K562 (cell line): ENCODE results near the gene COLQ. TPM values are rescaled to one million over a fixed set of nuclear protein-coding genes. Genes with fewer than 3 reads are reported as not detected.

ENCODE experiments used
- CEBPG ChIP-seq, 3 experiments: fragments of 200-800 bp in 1 of 3; sonication (Bioruptor generic) in 1 of 3; sonication (generic) in 1 of 3; formaldehyde crosslinking in 1 of 3; IDR thresholded peaks in 2 of 3; conservative IDR thresholded peaks in 1 of 3; 2 replicates each; pipeline versions ENCODE4 v1.6.1 to v1.8.0; 2016 to 2022; ENCODE audit warnings: missing compliant biosample characterization in 2 of 3, missing genetic modification characterization in 2 of 3, mild to moderate bottlenecking in 1 of 3, missing genetic modification reagents in 1 of 3
- DPF2 ChIP-seq: fragments of 450-650 bp; IDR thresholded peaks from 2 replicates; pipeline ENCODE4 v1.6.1; 2016
- ELF2 ChIP-seq: fragments of 250-450 bp; sonication (Bioruptor Pico); IDR thresholded peaks from 2 replicates; pipeline ENCODE4 v1.5.0; 2021; ENCODE audit warnings: mild to moderate bottlenecking
- FOXJ3 ChIP-seq: sonication (generic); formaldehyde crosslinking; IDR thresholded peaks from 2 replicates; pipeline ENCODE4 v1.4.0; 2020; ENCODE audit warnings: mild to moderate bottlenecking, missing genetic modification reagents
- GTF2B ChIP-seq: IDR thresholded peaks from 2 replicates; pipeline ENCODE4 v1.6.1; 2011; ENCODE audit not compliant: insufficient read length; ENCODE audit errors: extremely low read depth
- GTF2E2 ChIP-seq: fragments of 200-800 bp; sonication (Bioruptor generic); IDR thresholded peaks from 2 replicates; pipeline ENCODE4 v1.6.1; 2016; ENCODE audit warnings: missing genetic modification characterization, missing compliant biosample characterization
- HLTF ChIP-seq: fragments of 450-650 bp; IDR thresholded peaks from 2 replicates; pipeline ENCODE4 v1.6.1; 2016
- HMG20B ChIP-seq: fragments of 250-450 bp; sonication (Bioruptor Pico); IDR thresholded peaks from 2 replicates; pipeline ENCODE4 v1.5.0; 2021; ENCODE audit warnings: mild to moderate bottlenecking
- MXD1 ChIP-seq: fragments of 250-450 bp; sonication (Bioruptor Pico); IDR thresholded peaks from 2 replicates; pipeline ENCODE4 v1.8.0; 2021; ENCODE audit warnings: borderline replicate concordance, mild to moderate bottlenecking, moderate library complexity; ENCODE audit not compliant: poor library complexity, severe bottlenecking
- NEUROD1 ChIP-seq: fragments of 150-350 bp; IDR thresholded peaks from 2 replicates; pipeline ENCODE4 v1.6.1; 2014; ENCODE audit warnings: borderline replicate concordance, low read length, low read depth; ENCODE audit not compliant: partially characterized antibody
- NONO ChIP-seq, 2 experiments: fragments of 200-400 bp in 1 of 2; fragments of 450-650 bp in 1 of 2; formaldehyde crosslinking in 1 of 2; IDR thresholded peaks; 2 replicates each; pipeline ENCODE4 v1.6.1; 2017; ENCODE audit warnings: low read depth in 2 of 2, mild to moderate bottlenecking in 2 of 2, moderate library complexity in 2 of 2, low read length in 1 of 2
- NR2C2 ChIP-seq, 2 experiments: fragments of 200-800 bp in 1 of 2; sonication (Bioruptor generic) in 1 of 2; sonication (generic) in 1 of 2; formaldehyde crosslinking in 1 of 2; IDR thresholded peaks; 2 replicates each; pipeline versions ENCODE4 v1.6.1 to v1.8.0; 2016 to 2022; ENCODE audit warnings: mild to moderate bottlenecking in 1 of 2, missing compliant biosample characterization in 1 of 2, missing genetic modification characterization in 1 of 2, missing genetic modification reagents in 1 of 2
- PCBP1 ChIP-seq: fragments of 200-400 bp; formaldehyde crosslinking; IDR thresholded peaks from 2 replicates; pipeline ENCODE4 v1.6.1; 2018; ENCODE audit warnings: mild to moderate bottlenecking, low read depth, low read length; ENCODE audit not compliant: poor library complexity, severe bottlenecking
- POLR2A ChIP-seq: fragments of 450-650 bp; conservative IDR thresholded peaks from 2 replicates; pipeline ENCODE4 v1.6.1; 2016
- SOX6 ChIP-seq: fragments of 450-650 bp; IDR thresholded peaks from 2 replicates; pipeline ENCODE4 v1.6.1; 2014; ENCODE audit warnings: mild to moderate bottlenecking
- SRSF3 ChIP-seq: fragments of 200-400 bp; formaldehyde crosslinking; IDR thresholded peaks from 2 replicates; pipeline ENCODE4 v1.6.1; 2016; ENCODE audit warnings: mild to moderate bottlenecking, low read length, moderate library complexity; ENCODE audit not compliant: insufficient read depth
- THRB ChIP-seq: fragments of 450-650 bp; formaldehyde crosslinking; conservative IDR thresholded peaks from 2 replicates; pipeline ENCODE4 v1.4.0; 2022; ENCODE audit warnings: mild to moderate bottlenecking, missing genetic modification characterization
- XRCC3 ChIP-seq: fragments of 450-650 bp; IDR thresholded peaks from 2 replicates; pipeline ENCODE4 v1.6.1; 2017; ENCODE audit warnings: mild to moderate bottlenecking, moderate library complexity
- YY1 ChIP-seq, 3 experiments: IDR thresholded peaks; 2 replicates each; pipeline ENCODE4 v1.6.1; 2011; ENCODE audit warnings: low read length in 2 of 3, mild to moderate bottlenecking in 2 of 3, moderate library complexity in 2 of 3, borderline replicate concordance in 1 of 3, control low read depth in 1 of 3, low read depth in 1 of 3; ENCODE audit not compliant: insufficient read depth in 3 of 3, insufficient replicate concordance in 2 of 3, control insufficient read depth in 1 of 3, insufficient read length in 1 of 3; ENCODE audit errors: extremely low read depth in 1 of 3
- ZBTB8A ChIP-seq: fragments of 450-650 bp; IDR thresholded peaks from 2 replicates; pipeline ENCODE4 v1.6.1; 2018; ENCODE audit warnings: mild to moderate bottlenecking, moderate library complexity; ENCODE audit not compliant: partially characterized antibody
- ZNF347 ChIP-seq: fragments of 450-650 bp; formaldehyde crosslinking; IDR thresholded peaks from 2 replicates; pipeline ENCODE4 v1.4.0; 2020; ENCODE audit warnings: low read depth, mild to moderate bottlenecking, moderate library complexity
- ZNF583 ChIP-seq: fragments of 250-450 bp; sonication (Bioruptor Pico); IDR thresholded peaks from 2 replicates; pipeline ENCODE4 v1.4.0; 2020
- ZNF668 ChIP-seq: fragments of 250-450 bp; sonication (Bioruptor Pico); IDR thresholded peaks from 2 replicates; pipeline ENCODE4 v1.8.0; 2022; ENCODE audit warnings: mild to moderate bottlenecking, inconsistent platforms
- polyA plus RNA-seq, 8 experiments: library from polyadenylated mRNA; depleted of rRNA in 4 of 8; stranded (reverse) in 5 of 8; unstranded in 3 of 8; fragments of >200 nt; fragmentation: Nextera tagmentation in 2 of 8; fragmentation: Illumina TruSeq in 1 of 8; extraction: Ambion mirVana in 2 of 8; extraction: Trizol in 1 of 8; gene quantifications; 2 replicates each; pipeline versions ENCODE4 v1.2.1 to v1.2.3, GENCODE V29; 2011 to 2014; ENCODE audit warnings: inconsistent platforms in 1 of 8, missing spikeins in 1 of 8
- total RNA-seq, 7 experiments: library from RNA; depleted of rRNA in 6 of 7; stranded (reverse); fragments of >200 nt in 6 of 7; fragmentation: Illumina TruSeq in 2 of 7; extraction: Trizol in 2 of 7; gene quantifications; 2 replicates each; pipeline versions ENCODE4 v1.2.1 to v1.2.3, GENCODE V29; 2011 to 2021; ENCODE audit warnings: low replicate concordance in 1 of 7
- TF ChIP-seq, protein P1 (sequence below): fragments of 450-650 bp; IDR thresholded peaks from 2 replicates; pipeline ENCODE4 v1.6.1; 2016

COLQ gene
- total and polyA plus RNA-seq, 9 of the 15 experiments (the other 6 are each of a cell fraction or from before 2014, with no cell fraction given) = 0.04 to 0.36 (median 0.27) TPM; not detected in 4

GRCh38 chr3:15427182-15427880, 94.2 kb downstream of the COLQ start, which contains the start of the genes EAF1 and METTL6 (continued):
- TF ChIP-seq NONO (IDR thresholded peaks at IDR 0.05; ENCODE audit: low read depth in 2 of 2, low read length in 1 of 2) = 0 out of 4 replicates have a peak, but pooled peaks of 1 of the 2 experiments have one; percentile 30
- TF ChIP-seq NR2C2 (CRISPR knock-in tag; IDR thresholded peaks at IDR 0.05) = peak; percentile 71; the same call in 1 of the 2 replicates
- peak; percentile 93 for TF ChIP-seq NR2C2 (tag; IDR thresholded peaks at IDR 0.05)
- TF ChIP-seq POLR2A = peak; percentile 89
- TF ChIP-seq ZNF347 (CRISPR knock-in tag) = no peak
- no peak for TF ChIP-seq HMG20B (CRISPR knock-in tag)
- TF ChIP-seq YY1 (IDR thresholded peaks at IDR 0.05; ENCODE audit: borderline replicate concordance in 1 of 3, control insufficient read depth in 1 of 3, extremely low read depth in 1 of 3, insufficient read depth in 3 of 3, insufficient read length in 1 of 3, insufficient replicate concordance in 2 of 3, low read depth in 1 of 3, low read length in 2 of 3) = peak; percentile 46 to 87 (median 50)
- no peak for TF ChIP-seq ZNF668
- TF ChIP-seq GTF2E2 (tag) = peak; percentile 87; the same call in 1 of the 2 replicates
- TF ChIP-seq HLTF = 0 out of 2 replicates have a peak, but pooled peaks have one; percentile 14
- 0 out of 2 replicates have a peak, but pooled peaks have one; percentile 57 for TF ChIP-seq SOX6
- no peak for TF ChIP-seq THRB (CRISPR knock-in tag)
- no peak for TF ChIP-seq DPF2
- no peak; the same call in 1 of the 2 replicates for TF ChIP-seq ZNF583 (CRISPR knock-in tag)
- peak; percentile 58 for TF ChIP-seq PCBP1
- no peak; the same call in 1 of the 2 replicates for TF ChIP-seq CEBPG (CRISPR knock-in tag; IDR thresholded peaks at IDR 0.05)
- no peak for TF ChIP-seq CEBPG (tag; conservative IDR thresholded peaks at IDR 0.05 in 1 of 2, IDR thresholded peaks at IDR 0.05 in 1 of 2)
- TF ChIP-seq, protein P1, sequence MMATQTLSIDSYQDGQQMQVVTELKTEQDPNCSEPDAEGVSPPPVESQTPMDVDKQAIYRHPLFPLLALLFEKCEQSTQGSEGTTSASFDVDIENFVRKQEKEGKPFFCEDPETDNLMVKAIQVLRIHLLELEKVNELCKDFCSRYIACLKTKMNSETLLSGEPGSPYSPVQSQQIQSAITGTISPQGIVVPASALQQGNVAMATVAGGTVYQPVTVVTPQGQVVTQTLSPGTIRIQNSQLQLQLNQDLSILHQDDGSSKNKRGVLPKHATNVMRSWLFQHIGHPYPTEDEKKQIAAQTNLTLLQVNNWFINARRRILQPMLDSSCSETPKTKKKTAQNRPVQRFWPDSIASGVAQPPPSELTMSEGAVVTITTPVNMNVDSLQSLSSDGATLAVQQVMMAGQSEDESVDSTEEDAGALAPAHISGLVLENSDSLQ = peak; percentile 75
- TF ChIP-seq FOXJ3 (CRISPR knock-in tag) = no peak
- TF ChIP-seq NEUROD1 = peak; percentile 74
- peak; percentile 98 for TF ChIP-seq ELF2 (CRISPR knock-in tag)
- TF ChIP-seq XRCC3 = no peak
- no peak for TF ChIP-seq MXD1 (CRISPR knock-in tag)
- TF ChIP-seq SRSF3 = no peak
- TF ChIP-seq ZBTB8A = no peak
- TF ChIP-seq GTF2B = no peak
